Measurements from ENCODE around the gene LRRC75B.
"Not testable (repeated sequence)": the region's sequence is repeated elsewhere in the genome, so short reads cannot be mapped to it uniquely, and the experiment has no call there.

DNA sequence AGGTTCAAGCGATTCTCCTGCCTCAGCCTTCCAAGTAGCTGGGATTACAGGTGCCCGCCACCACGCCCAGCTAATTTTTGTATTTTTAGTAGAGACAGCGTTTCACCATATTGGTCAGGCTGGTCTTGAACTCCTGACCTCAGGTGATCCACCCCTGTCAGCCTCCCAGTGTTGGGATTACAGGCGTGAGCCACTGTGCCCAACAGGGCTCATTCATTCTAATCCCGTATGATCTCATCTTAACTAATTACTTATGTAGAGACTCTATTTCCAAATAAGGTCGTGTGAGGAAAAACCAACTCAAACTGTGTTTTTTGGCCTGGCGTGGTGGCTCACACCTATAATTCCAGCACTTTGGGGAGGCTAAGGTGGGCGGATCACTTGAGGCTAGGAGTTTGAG, 4.2 kb upstream of the LRRC75B start:
- TF ChIP-seq EZH2 (IDR thresholded peaks at IDR 0.05; ENCODE audit: borderline replicate concordance, low read depth, low read length, poor library complexity, severe bottlenecking) = not testable (repeated sequence)
- TF ChIP-seq, protein P1, sequence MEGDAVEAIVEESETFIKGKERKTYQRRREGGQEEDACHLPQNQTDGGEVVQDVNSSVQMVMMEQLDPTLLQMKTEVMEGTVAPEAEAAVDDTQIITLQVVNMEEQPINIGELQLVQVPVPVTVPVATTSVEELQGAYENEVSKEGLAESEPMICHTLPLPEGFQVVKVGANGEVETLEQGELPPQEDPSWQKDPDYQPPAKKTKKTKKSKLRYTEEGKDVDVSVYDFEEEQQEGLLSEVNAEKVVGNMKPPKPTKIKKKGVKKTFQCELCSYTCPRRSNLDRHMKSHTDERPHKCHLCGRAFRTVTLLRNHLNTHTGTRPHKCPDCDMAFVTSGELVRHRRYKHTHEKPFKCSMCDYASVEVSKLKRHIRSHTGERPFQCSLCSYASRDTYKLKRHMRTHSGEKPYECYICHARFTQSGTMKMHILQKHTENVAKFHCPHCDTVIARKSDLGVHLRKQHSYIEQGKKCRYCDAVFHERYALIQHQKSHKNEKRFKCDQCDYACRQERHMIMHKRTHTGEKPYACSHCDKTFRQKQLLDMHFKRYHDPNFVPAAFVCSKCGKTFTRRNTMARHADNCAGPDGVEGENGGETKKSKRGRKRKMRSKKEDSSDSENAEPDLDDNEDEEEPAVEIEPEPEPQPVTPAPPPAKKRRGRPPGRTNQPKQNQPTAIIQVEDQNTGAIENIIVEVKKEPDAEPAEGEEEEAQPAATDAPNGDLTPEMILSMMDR (conservative IDR thresholded peaks at IDR 0.05; ENCODE audit: low read depth, low read length) = not testable (repeated sequence)
